ENCODE measurements around the gene PLEKHA3.

DNA sequence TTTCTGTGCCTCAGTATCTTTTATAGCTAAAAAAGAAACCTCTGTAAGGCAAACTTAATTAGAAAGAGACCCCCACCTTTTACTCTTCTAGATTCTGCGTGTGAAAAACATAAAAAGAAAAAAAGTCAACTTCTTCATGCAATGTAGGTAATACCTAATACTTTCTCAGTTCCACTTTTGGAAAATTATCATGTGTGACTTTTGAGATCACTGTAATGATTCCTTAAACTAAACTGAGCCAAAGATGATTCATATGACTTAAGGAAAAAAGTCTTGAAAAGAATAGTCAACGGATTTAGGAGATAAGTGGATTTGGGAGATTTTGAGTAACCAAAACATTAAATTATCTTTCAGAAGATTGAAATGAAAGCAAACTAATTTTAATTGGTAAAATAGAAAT lies 48.9 kb downstream of the PLEKHA3 start:
- TF ChIP-seq NFE2L2 (IDR thresholded peaks at IDR 0.05; ENCODE audit: low read depth, low read length) (no peak), SMC3 (IDR thresholded peaks at IDR 0.05; ENCODE audit: low read depth, low read length) (no peak), POLR2A (IDR thresholded peaks at IDR 0.05; ENCODE audit: low read depth, low read length) (no peak), RFX5 (IDR thresholded peaks at IDR 0.05; ENCODE audit: low read depth, low read length) (no peak), RCOR1 (IDR thresholded peaks at IDR 0.05; ENCODE audit: insufficient replicate concordance, low read length) (no peak), BHLHE40 (IDR thresholded peaks at IDR 0.05; ENCODE audit: low read depth, low read length) (no peak)
- TF ChIP-seq, protein P1, sequence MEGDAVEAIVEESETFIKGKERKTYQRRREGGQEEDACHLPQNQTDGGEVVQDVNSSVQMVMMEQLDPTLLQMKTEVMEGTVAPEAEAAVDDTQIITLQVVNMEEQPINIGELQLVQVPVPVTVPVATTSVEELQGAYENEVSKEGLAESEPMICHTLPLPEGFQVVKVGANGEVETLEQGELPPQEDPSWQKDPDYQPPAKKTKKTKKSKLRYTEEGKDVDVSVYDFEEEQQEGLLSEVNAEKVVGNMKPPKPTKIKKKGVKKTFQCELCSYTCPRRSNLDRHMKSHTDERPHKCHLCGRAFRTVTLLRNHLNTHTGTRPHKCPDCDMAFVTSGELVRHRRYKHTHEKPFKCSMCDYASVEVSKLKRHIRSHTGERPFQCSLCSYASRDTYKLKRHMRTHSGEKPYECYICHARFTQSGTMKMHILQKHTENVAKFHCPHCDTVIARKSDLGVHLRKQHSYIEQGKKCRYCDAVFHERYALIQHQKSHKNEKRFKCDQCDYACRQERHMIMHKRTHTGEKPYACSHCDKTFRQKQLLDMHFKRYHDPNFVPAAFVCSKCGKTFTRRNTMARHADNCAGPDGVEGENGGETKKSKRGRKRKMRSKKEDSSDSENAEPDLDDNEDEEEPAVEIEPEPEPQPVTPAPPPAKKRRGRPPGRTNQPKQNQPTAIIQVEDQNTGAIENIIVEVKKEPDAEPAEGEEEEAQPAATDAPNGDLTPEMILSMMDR (conservative IDR thresholded peaks at IDR 0.05; ENCODE audit: low read depth, low read length), result no peak
